Measurements from ENCODE around the gene NUDT1. TPM values are rescaled to one million over a fixed set of nuclear protein-coding genes. Genes with fewer than 3 reads are reported as not detected.

Gene NUDT1
- total RNA-seq, 1 experiment from 2014 or later, result 84.7 TPM

GRCh38 chr7:2251381-2251780 lies 9.4 kb downstream of the NUDT1 start:
- no peak overlapping the region for H4K91ac ChIP-seq (ENCODE audit: insufficient read length, low read depth, low read length)
- H3T11ph ChIP-seq (ENCODE audit: low read length), result no peak overlapping the region
- H3K18ac ChIP-seq (ENCODE audit: insufficient read length, low read depth, low read length), result no peak overlapping the region
- no peak overlapping the region for H2AK5ac ChIP-seq (ENCODE audit: insufficient read length, low read length)
- no peak for TF ChIP-seq CTCF (conservative IDR thresholded peaks at IDR 0.05)
- H3K4me2 ChIP-seq (ENCODE audit: insufficient read depth, insufficient read length, low read length), result no peak overlapping the region
- H4K20me1 ChIP-seq (ENCODE audit: control insufficient read depth, insufficient read depth, insufficient read length), result no peaks in the 10 kb centered on the region
- H2BK120ac ChIP-seq (ENCODE audit: low read depth, low read length, poor library complexity, severe bottlenecking), result no peak overlapping the region
- DNase-seq, result no peak
- H3K23ac ChIP-seq (ENCODE audit: insufficient read length, low read depth, low read length), result no peak overlapping the region
- peaks cover 8 to 44% (median 34%) of the 10 kb centered on the region in 3 experiments; a peak in 6 of 7 replicates for H3K36me3 Mint-ChIP-seq (ENCODE audit: insufficient read depth in 1 of 3, low read depth in 3 of 3)
- H3K4me3 Mint-ChIP-seq, result no peak overlapping the region
- no peak overlapping the region for H3K4ac ChIP-seq (ENCODE audit: low read depth, low read length)
- no peaks in the 10 kb centered on the region for H3K27me3 Mint-ChIP-seq (ENCODE audit: low read depth)
- H3K14ac ChIP-seq (ENCODE audit: insufficient read depth, low read length), result no peak overlapping the region; the same call in 1 of the 2 replicates
- H3K23me2 ChIP-seq (ENCODE audit: insufficient read length, low read depth, low read length, poor library complexity, severe bottlenecking), result no peaks in the 10 kb centered on the region
- H3K56ac ChIP-seq (ENCODE audit: insufficient read length, low read depth, low read length), result no peak overlapping the region
- H3K9me3 Mint-ChIP-seq, result no peaks in the 10 kb centered on the region
- H3K79me2 ChIP-seq (ENCODE audit: insufficient read depth, low read length), result no peaks in the 10 kb centered on the region
- no peak overlapping the region for H2BK5ac ChIP-seq (ENCODE audit: insufficient read length, low read length)
- H2AFZ ChIP-seq (ENCODE audit: low read length), result no peak overlapping the region
- no peaks in the 10 kb centered on the region for H3K4me1 ChIP-seq (ENCODE audit: insufficient read depth, low read length)
- H3K4me1 Mint-ChIP-seq, result peaks cover 0 to 6% of the 10 kb centered on the region in 2 experiments; a peak in 1 of 4 replicates
- H3K27ac ChIP-seq (ENCODE audit: insufficient read length, low read depth, low read length), result no peak overlapping the region
- no peaks in the 10 kb centered on the region for H3K27me3 ChIP-seq (ENCODE audit: insufficient read depth, low read length)
- H3K27ac Mint-ChIP-seq, result no peak overlapping the region
- H4K5ac ChIP-seq (ENCODE audit: insufficient read length, low read depth, low read length), result no peak overlapping the region
- no peak overlapping the region for H2BK12ac ChIP-seq (ENCODE audit: insufficient read length, low read depth, low read length)
- H3K79me1 ChIP-seq (ENCODE audit: insufficient read depth, low read depth, low read length, poor library complexity, severe bottlenecking), result no peaks in the 10 kb centered on the region
- H4K8ac ChIP-seq (replicated peaks; ENCODE audit: insufficient read length, low read depth, low read length), result no peak overlapping the region
- no peak overlapping the region; the same call in 1 of the 2 replicates for H2BK15ac ChIP-seq (ENCODE audit: low read depth, low read length)
- H3K9ac ChIP-seq (ENCODE audit: extremely low read depth, insufficient read length, low read length), result no peak overlapping the region
- no peaks in the 10 kb centered on the region for H3K9me3 ChIP-seq (ENCODE audit: control insufficient read depth, low read depth, low read length)
- no CpG with 5 or more reads among the region's 10 CpGs for WGBS (ENCODE audit: extremely low coverage, insufficient read length, low lambda C conversion rate)
- H2BK20ac ChIP-seq (ENCODE audit: low read depth, low read length, poor library complexity, severe bottlenecking), result no peak overlapping the region
